Measurements from ENCODE around the gene HYOU1. TPM values are rescaled to one million over a fixed set of nuclear protein-coding genes. Genes with fewer than 3 reads are reported as not detected.

HYOU1 gene
- polyA plus RNA-seq, 1 of the 3 experiments (the other 2 are of a cell fraction), result 90.8 TPM

DNA sequence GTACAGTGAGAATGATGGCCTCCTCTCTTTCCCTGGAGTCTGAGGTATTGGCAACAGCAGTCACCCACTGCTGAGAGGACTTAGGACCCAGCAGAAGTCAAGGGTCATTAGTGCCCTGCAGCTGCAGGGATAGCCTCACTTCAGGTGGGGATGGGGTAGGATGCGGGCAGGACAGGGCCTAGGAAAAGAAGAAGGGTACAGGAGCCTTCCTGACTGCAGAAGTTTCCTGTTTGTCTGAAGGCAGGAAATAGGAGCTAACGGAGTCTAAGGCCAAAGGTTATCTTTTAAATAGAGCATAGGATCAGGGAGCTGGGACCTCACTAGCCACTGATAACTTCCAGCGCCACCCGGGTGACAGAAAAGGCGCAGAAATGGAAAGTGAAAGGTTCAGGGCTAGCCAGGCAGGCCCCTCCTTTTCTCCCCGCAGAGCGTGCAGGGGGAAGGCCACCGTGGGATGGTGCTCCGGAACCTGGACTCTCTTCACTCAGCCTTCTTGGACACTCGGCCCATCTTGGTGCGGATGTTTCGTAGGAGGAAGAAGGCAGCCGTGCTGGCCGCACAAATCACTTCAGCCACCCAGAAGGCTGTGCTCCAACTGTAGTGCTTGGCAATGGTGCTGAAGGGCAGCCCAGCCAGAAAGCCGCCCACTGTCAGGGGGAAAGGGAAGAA lies 32.4 kb downstream of the HYOU1 start (continued):
- TF ChIP-seq SIN3A (IDR thresholded peaks at IDR 0.05; ENCODE audit: borderline replicate concordance, low read depth, low read length) (no peak), YY1 (IDR thresholded peaks at IDR 0.05; ENCODE audit: low read depth) (no peak), GATA2 (CRISPR knock-in tag; IDR thresholded peaks at IDR 0.05) (no peak), USF2 (IDR thresholded peaks at IDR 0.05; ENCODE audit: borderline replicate concordance, low read depth, low read length) (no peak), ELF1 (IDR thresholded peaks at IDR 0.05) (no peak), IRF3 (IDR thresholded peaks at IDR 0.05; ENCODE audit: low read depth, low read length) (no peak), MEF2A (IDR thresholded peaks at IDR 0.05; ENCODE audit: borderline replicate concordance, low read depth) (no peak)

DNA sequence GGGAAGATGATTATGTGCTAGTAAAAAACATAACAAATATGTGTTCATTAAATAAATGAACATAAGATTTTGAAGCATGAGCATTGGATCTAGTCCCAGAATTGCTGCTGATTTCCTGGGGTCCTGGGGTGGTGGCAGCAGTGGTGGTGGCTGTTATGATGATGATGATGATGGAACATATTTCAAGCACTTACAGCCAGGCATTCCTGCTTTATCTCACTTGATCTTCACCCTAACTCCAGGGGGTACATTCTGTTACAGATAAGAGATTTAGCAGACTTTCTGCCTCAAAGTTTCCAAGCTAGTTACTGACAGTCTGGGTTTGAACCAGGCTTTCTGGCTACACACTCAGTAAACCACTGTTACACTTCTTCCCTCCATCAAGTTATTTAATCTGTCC lies 33.3 kb downstream of the HYOU1 start:
- Histone ChIP-seq H3K4me3 (ENCODE audit: low read depth in 2 of 2, low read length in 1 of 2) (no peak overlapping the region), H3K27ac (ENCODE audit: low read depth in 2 of 2, low read length in 1 of 2) (peak overlapping the region in 1 of 2 experiments; percentile 27; a peak in 1 of 4 replicates), H3K9me3 (no peaks in the 10 kb centered on the region), H3K9me2 (no peaks in the 10 kb centered on the region), H3K27me3 (ENCODE audit: insufficient read depth) (no peaks in the 10 kb centered on the region), H3K9ac (no peak overlapping the region), H3K79me2 (ENCODE audit: insufficient read depth) (peaks cover 40% of the 10 kb centered on the region), H3K4me1 (ENCODE audit: control insufficient read depth in 1 of 2, insufficient read depth in 2 of 2, low read depth in 1 of 2, low read length in 1 of 2) (peaks cover 6 to 16% of the 10 kb centered on the region in 2 experiments), H4K20me1 (ENCODE audit: insufficient read depth) (peaks cover 6% of the 10 kb centered on the region; the same call in 1 of the 2 replicates), H3F3A (replicated peaks; ENCODE audit: insufficient read depth) (peaks cover 12% of the 10 kb centered on the region), H2AFZ (ENCODE audit: low read depth) (no peak overlapping the region), H3K4me2 (no peak overlapping the region), H3K36me3 (replicated peaks in 1 of 2; ENCODE audit: control insufficient read depth in 1 of 2, insufficient read depth in 2 of 2, low read length in 1 of 2) (peaks cover 24 to 42% of the 10 kb centered on the region in 2 experiments)
- POLR2A ChIA-PET, result interaction anchor here (0.6 kb wide), 1 partner anchor 645 kb away, joined by 3 read pairs; no protein-coding TSS in a partner anchor
- DNase-seq, result no peak
- TF ChIP-seq RXRA (IDR thresholded peaks at IDR 0.05; ENCODE audit: borderline replicate concordance, low read depth), result no peak
- no peak for TF ChIP-seq TEAD4 (IDR thresholded peaks at IDR 0.05; ENCODE audit: borderline replicate concordance, insufficient read depth)
- TF ChIP-seq EP300 (IDR thresholded peaks at IDR 0.05; ENCODE audit: borderline replicate concordance in 1 of 2, low read depth in 1 of 2, low read length in 1 of 2), result no peak
- no peak for TF ChIP-seq GABPA (IDR thresholded peaks at IDR 0.05; ENCODE audit: low read depth)
- TF ChIP-seq SMC3 (IDR thresholded peaks at IDR 0.05; ENCODE audit: low read depth, low read length), result no peak
- no peak for TF ChIP-seq RAD21 (IDR thresholded peaks at IDR 0.05; ENCODE audit: low read length)
- no peak for TF ChIP-seq FOSL2 (IDR thresholded peaks at IDR 0.05; ENCODE audit: borderline replicate concordance, low read depth)
- TF ChIP-seq TAF1 (IDR thresholded peaks at IDR 0.05; ENCODE audit: borderline replicate concordance, low read depth, low read length), result no peak
- TF ChIP-seq IRF3 (IDR thresholded peaks at IDR 0.05; ENCODE audit: low read depth, low read length), result no peak
- no peak for TF ChIP-seq RFX5 (IDR thresholded peaks at IDR 0.05; ENCODE audit: low read length)
- no peak for TF ChIP-seq NFIC (IDR thresholded peaks at IDR 0.05; ENCODE audit: borderline replicate concordance)
- TF ChIP-seq NRF1 (IDR thresholded peaks at IDR 0.05; ENCODE audit: low read depth, low read length), result no peak
- no peak; the same call in 1 of the 2 replicates for TF ChIP-seq POLR2AphosphoS5 (IDR thresholded peaks at IDR 0.05; ENCODE audit: low read depth, low read length)
- no peak for TF ChIP-seq RCOR1 (IDR thresholded peaks at IDR 0.05; ENCODE audit: low read length)
- no peak for TF ChIP-seq FOXJ3 (CRISPR knock-in tag; IDR thresholded peaks at IDR 0.05)
- TF ChIP-seq, protein P1, sequence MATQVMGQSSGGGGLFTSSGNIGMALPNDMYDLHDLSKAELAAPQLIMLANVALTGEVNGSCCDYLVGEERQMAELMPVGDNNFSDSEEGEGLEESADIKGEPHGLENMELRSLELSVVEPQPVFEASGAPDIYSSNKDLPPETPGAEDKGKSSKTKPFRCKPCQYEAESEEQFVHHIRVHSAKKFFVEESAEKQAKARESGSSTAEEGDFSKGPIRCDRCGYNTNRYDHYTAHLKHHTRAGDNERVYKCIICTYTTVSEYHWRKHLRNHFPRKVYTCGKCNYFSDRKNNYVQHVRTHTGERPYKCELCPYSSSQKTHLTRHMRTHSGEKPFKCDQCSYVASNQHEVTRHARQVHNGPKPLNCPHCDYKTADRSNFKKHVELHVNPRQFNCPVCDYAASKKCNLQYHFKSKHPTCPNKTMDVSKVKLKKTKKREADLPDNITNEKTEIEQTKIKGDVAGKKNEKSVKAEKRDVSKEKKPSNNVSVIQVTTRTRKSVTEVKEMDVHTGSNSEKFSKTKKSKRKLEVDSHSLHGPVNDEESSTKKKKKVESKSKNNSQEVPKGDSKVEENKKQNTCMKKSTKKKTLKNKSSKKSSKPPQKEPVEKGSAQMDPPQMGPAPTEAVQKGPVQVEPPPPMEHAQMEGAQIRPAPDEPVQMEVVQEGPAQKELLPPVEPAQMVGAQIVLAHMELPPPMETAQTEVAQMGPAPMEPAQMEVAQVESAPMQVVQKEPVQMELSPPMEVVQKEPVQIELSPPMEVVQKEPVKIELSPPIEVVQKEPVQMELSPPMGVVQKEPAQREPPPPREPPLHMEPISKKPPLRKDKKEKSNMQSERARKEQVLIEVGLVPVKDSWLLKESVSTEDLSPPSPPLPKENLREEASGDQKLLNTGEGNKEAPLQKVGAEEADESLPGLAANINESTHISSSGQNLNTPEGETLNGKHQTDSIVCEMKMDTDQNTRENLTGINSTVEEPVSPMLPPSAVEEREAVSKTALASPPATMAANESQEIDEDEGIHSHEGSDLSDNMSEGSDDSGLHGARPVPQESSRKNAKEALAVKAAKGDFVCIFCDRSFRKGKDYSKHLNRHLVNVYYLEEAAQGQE (IDR thresholded peaks at IDR 0.05; ENCODE audit: low read depth, low read length), result no peak
- CTCF ChIA-PET, result interaction anchor here (1.3 to 2.0 kb wide), 3 partner anchors 8 to 113 kb away, joined by 3 to 6 read pairs (median 4); no protein-coding TSS in a partner anchor
